NCI-H2107 treated with DMSO at 0.1 percent for 48 hours (cell line): Measurements from ENCODE around the gene ZNF789.
A peak's percentile ranks its signal among the peaks of the same experiment; 100 is the strongest.

Experiments used
- DNase-seq: peaks from one replicate; lab custom pipeline; 2025; ENCODE audit not compliant: unreplicated experiment; lab: John Stamatoyannopoulos, UW

ZNF789 gene

DNA sequence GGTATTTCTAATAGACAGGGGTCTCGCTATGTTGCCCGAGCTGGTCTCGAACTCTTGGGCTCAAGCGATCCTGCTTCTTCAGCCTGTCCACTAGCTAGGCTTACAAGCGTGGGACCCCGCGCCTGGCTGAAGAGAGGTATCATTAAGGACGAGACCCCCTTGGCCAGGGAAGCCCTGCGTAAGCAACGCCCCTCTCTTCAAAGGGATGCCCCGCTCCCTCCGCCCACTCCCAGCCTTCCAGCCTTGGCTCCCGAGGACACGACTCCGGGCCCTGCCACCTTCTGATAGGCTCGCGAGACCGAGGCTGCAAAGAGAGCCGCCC lies 31.6 kb downstream of the ZNF789 start:
- no peak for DNase-seq

DNA sequence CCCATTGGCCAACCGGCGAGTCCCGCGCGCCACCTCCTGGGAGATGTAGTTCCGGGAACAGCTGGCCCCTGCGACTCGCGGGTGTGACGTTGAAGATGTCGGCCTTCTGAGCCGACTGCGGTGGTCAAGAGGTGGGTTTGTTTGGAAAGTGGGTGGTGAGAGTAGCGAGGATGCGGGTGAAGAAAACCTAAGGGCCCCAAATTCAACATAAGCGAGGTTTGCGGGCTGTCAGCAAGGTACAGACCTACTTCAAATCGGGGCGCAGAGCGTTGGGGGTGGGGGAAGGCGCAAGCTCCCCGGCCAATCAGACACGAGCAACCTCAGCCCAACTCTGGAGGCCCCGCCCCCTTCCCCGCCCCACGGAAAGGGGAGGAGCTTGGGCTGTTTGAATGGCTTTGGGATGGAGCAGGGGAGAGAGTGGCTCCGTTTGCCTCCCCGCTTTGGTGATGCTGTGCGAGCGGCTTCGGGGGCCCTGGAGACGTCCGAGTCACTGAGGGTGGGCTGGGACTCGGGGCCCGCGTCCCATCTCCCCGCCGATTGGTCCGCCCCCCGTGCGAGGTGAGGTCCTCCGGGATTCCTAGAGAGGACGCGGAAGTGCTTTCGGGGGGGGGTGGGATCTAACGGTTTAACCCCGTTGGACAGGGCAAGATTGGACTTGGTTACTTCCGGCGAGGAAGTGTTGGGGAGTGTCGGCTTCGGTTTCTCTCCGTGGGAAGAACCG lies 32.1 kb downstream of the ZNF789 start, which contains the start of gene ZKSCAN5:
TSS of gene ZKSCAN5 (plus strand) at position 60 of the 721 bp plus-strand sequence. CDS start 1,383 bp downstream, outside the sequence.
- DNase-seq = peak; percentile 97

DNA sequence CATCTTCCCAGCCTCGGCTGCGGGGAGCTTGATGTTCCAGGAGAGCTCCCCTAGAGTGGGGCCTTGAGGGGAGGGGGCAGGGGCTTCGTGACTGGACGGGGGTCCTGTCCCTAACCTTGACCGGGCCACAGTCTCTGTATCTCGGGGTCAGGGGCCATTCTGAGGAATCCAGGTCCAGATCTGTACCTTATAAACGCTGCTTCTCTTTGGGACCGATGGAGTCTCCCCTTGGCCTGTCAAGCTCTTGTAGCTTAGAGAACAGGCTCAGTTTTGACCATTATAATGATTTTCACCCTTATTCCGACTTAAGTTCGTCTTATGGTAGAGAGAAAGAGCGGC lies 32.6 kb downstream of the ZNF789 start:
- no peak for DNase-seq

DNA sequence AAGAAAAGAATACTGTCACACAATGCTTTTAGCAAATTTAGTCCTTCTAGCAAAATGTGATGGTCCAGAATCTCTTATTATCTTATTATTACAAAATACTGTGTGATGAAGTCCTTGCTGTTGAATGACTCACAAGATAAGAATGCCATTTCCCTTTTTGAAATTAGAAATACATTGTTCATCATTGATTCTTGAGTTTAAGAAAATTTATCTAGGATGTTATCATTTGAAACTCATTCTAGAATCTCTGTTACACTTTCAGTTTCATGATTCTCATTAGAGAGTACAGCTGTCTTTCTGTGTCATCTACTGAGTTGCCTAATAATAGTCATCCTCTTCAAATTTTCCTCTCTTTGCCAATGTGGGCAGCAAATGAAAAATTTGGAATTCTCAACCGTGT lies 41.4 kb downstream of the ZNF789 start:
- DNase-seq = no peak

DNA sequence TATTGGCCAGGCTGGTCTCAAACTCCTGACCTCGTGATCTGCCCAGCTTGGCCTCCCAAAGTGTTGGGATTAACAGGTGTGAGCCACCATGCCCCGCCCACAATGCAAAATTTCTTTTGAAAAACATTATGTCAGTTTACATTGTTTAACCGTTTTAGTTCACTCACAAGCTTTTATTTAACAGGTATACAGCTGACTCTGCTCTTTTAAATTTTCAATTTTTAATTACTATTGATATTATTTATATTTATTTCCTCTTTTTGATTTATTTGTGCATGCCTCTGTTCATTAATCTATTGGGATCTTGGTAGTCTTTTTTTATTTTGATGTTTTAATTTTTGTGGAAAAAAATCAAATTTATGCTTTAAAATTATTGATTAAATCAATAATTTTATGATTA lies 48.7 kb downstream of the ZNF789 start:
- DNase-seq = no peak

GRCh38 chr7:99525713-99526440 lies 53.2 kb downstream of the ZNF789 start:
- no peak for DNase-seq

DNA sequence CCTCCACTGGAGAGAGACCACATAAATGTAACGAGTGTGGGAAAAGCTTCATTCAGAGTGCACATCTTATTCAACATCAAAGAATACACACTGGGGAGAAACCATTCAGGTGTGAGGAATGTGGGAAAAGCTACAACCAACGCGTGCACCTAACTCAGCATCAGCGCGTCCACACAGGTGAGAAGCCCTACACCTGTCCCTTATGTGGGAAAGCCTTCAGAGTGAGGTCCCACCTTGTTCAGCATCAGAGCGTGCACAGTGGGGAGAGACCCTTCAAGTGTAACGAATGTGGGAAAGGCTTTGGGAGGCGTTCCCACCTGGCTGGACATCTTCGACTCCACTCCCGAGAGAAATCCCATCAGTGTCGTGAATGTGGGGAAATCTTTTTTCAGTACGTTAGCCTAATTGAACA lies 58.7 kb downstream of the ZNF789 start:
- DNase-seq = no peak

GRCh38 chr7:99535667-99536066 lies 63.0 kb downstream of the ZNF789 start:
- DNase-seq = no peak
